Measurements from ENCODE around the gene ADAMTSL1. TPM values are rescaled to one million over a fixed set of nuclear protein-coding genes. Genes with fewer than 3 reads are reported as not detected.

Gene ADAMTSL1
- total RNA-seq, 1 experiment from 2014 or later: 1.2 TPM

DNA sequence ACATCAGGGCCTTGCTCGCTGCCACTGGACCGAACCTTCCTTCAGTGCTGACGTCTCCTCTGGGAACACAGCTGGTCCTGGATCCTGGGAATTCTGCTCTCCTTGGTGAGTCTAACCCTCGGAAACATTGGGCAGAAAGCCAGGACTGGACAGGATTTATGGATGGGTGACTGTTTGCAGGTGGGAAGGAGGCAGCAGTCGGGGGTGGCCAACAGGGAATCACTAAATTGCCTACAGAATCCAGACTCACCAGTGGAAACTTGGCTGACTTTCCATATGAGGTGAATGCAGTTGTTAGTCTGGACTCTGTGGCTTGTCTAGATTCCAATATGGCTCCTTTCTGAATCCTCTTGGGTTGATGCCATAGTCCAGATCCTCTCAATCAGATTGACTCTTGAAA, 355.9 kb downstream of the ADAMTSL1 start:
- no CpG with 5 or more reads among the region's 5 CpGs for WGBS (ENCODE audit: extremely low coverage, insufficient read length, low lambda C conversion rate)

More for the DNA sequence above, 355.9 kb downstream of the ADAMTSL1 start:
- Histone ChIP-seq H3K27ac (ENCODE audit: insufficient read length, low read depth, low read length) (no peak overlapping the region), H3K18ac (ENCODE audit: insufficient read length, low read depth, low read length) (no peak overlapping the region), H3K23me2 (ENCODE audit: insufficient read length, low read depth, low read length, poor library complexity, severe bottlenecking) (no peaks in the 10 kb centered on the region), H3K4ac (ENCODE audit: low read depth, low read length) (no peak overlapping the region), H4K8ac (replicated peaks; ENCODE audit: insufficient read length, low read depth, low read length) (no peak overlapping the region), H4K91ac (ENCODE audit: insufficient read length, low read depth, low read length) (no peak overlapping the region), H3K56ac (ENCODE audit: insufficient read length, low read depth, low read length) (no peak overlapping the region), H2BK20ac (ENCODE audit: low read depth, low read length, poor library complexity, severe bottlenecking) (no peak overlapping the region), H4K5ac (ENCODE audit: insufficient read length, low read depth, low read length) (no peak overlapping the region), H3K4me2 (ENCODE audit: insufficient read depth, insufficient read length, low read length) (no peak overlapping the region), H2AFZ (ENCODE audit: low read length) (no peak overlapping the region), H2AK5ac (ENCODE audit: insufficient read length, low read length) (no peak overlapping the region), H2BK12ac (ENCODE audit: insufficient read length, low read depth, low read length) (no peak overlapping the region), H3K4me1 (ENCODE audit: insufficient read depth, low read length) (no peaks in the 10 kb centered on the region), H3K27me3 (ENCODE audit: insufficient read depth, low read length) (no peaks in the 10 kb centered on the region), H3K79me2 (ENCODE audit: insufficient read depth, low read length) (no peaks in the 10 kb centered on the region), H3T11ph (ENCODE audit: low read length) (no peak overlapping the region), H3K79me1 (ENCODE audit: insufficient read depth, low read depth, low read length, poor library complexity, severe bottlenecking) (no peaks in the 10 kb centered on the region), H3K23ac (ENCODE audit: insufficient read length, low read depth, low read length) (no peak overlapping the region), H2BK120ac (ENCODE audit: low read depth, low read length, poor library complexity, severe bottlenecking) (no peak overlapping the region), H3K9ac (ENCODE audit: extremely low read depth, insufficient read length, low read length) (no peak overlapping the region), H3K9me3 (ENCODE audit: control insufficient read depth, low read depth, low read length) (no peaks in the 10 kb centered on the region), H2BK15ac (ENCODE audit: low read depth, low read length) (no peak overlapping the region), H3K14ac (ENCODE audit: insufficient read depth, low read length) (no peak overlapping the region), H2BK5ac (ENCODE audit: insufficient read length, low read length) (no peak overlapping the region), H4K20me1 (ENCODE audit: control insufficient read depth, insufficient read depth, insufficient read length) (no peaks in the 10 kb centered on the region)
- TF ChIP-seq, protein P1, sequence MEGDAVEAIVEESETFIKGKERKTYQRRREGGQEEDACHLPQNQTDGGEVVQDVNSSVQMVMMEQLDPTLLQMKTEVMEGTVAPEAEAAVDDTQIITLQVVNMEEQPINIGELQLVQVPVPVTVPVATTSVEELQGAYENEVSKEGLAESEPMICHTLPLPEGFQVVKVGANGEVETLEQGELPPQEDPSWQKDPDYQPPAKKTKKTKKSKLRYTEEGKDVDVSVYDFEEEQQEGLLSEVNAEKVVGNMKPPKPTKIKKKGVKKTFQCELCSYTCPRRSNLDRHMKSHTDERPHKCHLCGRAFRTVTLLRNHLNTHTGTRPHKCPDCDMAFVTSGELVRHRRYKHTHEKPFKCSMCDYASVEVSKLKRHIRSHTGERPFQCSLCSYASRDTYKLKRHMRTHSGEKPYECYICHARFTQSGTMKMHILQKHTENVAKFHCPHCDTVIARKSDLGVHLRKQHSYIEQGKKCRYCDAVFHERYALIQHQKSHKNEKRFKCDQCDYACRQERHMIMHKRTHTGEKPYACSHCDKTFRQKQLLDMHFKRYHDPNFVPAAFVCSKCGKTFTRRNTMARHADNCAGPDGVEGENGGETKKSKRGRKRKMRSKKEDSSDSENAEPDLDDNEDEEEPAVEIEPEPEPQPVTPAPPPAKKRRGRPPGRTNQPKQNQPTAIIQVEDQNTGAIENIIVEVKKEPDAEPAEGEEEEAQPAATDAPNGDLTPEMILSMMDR (conservative IDR thresholded peaks at IDR 0.05): no peak
- H3K27ac Mint-ChIP-seq: no peak overlapping the region
- H3K27me3 Mint-ChIP-seq (ENCODE audit: low read depth): no peaks in the 10 kb centered on the region
- no peak for DNase-seq
- H3K4me1 Mint-ChIP-seq: peaks cover 10 to 14% of the 10 kb centered on the region in 2 experiments
- no peaks in the 10 kb centered on the region for H3K36me3 Mint-ChIP-seq (ENCODE audit: insufficient read depth in 1 of 3, low read depth in 3 of 3)
- H3K4me3 Mint-ChIP-seq: no peak overlapping the region
- no peaks in the 10 kb centered on the region for H3K9me3 Mint-ChIP-seq

All from H9 (cell line).